ENCODE measurements around the gene STRN4.

- TF ChIP-seq CTCF (IDR thresholded peaks at IDR 0.05) = no peak
- TF ChIP-seq POLR2A (IDR thresholded peaks at IDR 0.05) = no peak
Observed at GRCh38 chr19:46785054-46785979, 39.1 kb upstream of the STRN4 start.
